HepG2 (cell line): ENCODE data around the gene PROC. TPM values are rescaled to one million over a fixed set of nuclear protein-coding genes. Genes with fewer than 3 reads are reported as not detected.

ENCODE experiments used
- ATAC-seq: fragments of 200-7000 bp; cut with Tn5 transposase; 3 replicates; pipeline ENCODE4 v1.9.1; 2020; ENCODE audit warnings: mild to moderate bottlenecking, moderate library complexity
- BruUV-seq: library from RNA; stranded (reverse); fragments of 400-500 nt; replicated peaks from 2 replicates; lab custom pipeline; 2021; lab: Mats Ljungman, UMichigan
- CTCF ChIA-PET: fragments of 300-600 bp; formaldehyde crosslinking; extraction: SDS; loops from one replicate; lab custom pipeline; 2021; ENCODE audit warnings: low total read pairs, inconsistent platforms, low intra/inter-chr PET ratio; lab: Yijun Ruan, JAX
- POLR2A ChIA-PET: fragments of 350-600 bp; sonication (Branson Sonifier 250); formaldehyde crosslinking; loops from one replicate; lab custom pipeline; 2020; ENCODE audit warnings: antibody characterized with exemption, inconsistent platforms; lab: Yijun Ruan, JAX
- DNase-seq: peaks from one replicate; pipeline ENCODE4 v3.0.0-alpha.2; 2015; ENCODE audit warnings: low spot score
- FAIRE-seq: peaks from 3 replicates; lab custom pipeline; 2011; peaks lifted over from hg19 to GRCh38; lab: Jason Lieb, UNC
- H2AFZ ChIP-seq: one replicate; pipeline ENCODE4 v1.6.1; 2011; ENCODE audit warnings: low read length, inconsistent platforms
- H3K27ac ChIP-seq: fragments of 300-600 bp; 3 replicates; pipeline ENCODE4 v1.8.0; 2011; ENCODE audit warnings: mixed run types, mild to moderate bottlenecking, mixed read lengths, low read length, inconsistent platforms; ENCODE audit not compliant: insufficient read depth; ENCODE audit errors: extremely low read length
- H3K27me3 ChIP-seq, 2 experiments: fragments of 200-600 bp in 1 of 2; 2 replicates in 1 of 2; 3 replicates in 1 of 2; pipeline versions ENCODE4 v1.6.0 to v1.8.0; 2011; ENCODE audit warnings: low read length in 2 of 2, mild to moderate bottlenecking in 2 of 2, moderate library complexity in 2 of 2, inconsistent platforms in 1 of 2; ENCODE audit not compliant: insufficient read depth in 2 of 2, control insufficient read depth in 1 of 2
- H3K36me3 ChIP-seq, 2 experiments: fragments of 200-600 bp in 1 of 2; replicated peaks in 1 of 2; 2 replicates in 1 of 2; 3 replicates in 1 of 2; pipeline versions ENCODE4 v1.5.1 to v1.8.0; 2011; ENCODE audit warnings: low read length in 2 of 2, inconsistent platforms in 1 of 2; ENCODE audit not compliant: insufficient read depth in 2 of 2, control insufficient read depth in 1 of 2
- H3K4me1 ChIP-seq: 2 replicates; pipeline ENCODE4 v1.5.1; 2012; ENCODE audit warnings: low read length, inconsistent platforms; ENCODE audit not compliant: insufficient read depth
- H3K4me2 ChIP-seq: 2 replicates; pipeline ENCODE4 v1.6.0; 2011; ENCODE audit warnings: low read depth, low read length, inconsistent platforms
- H3K4me3 ChIP-seq, 3 experiments: fragments of 200-600 bp in 1 of 3; sonication (generic), shearing (Covaris generic) in 1 of 3; replicated peaks in 1 of 3; 2 replicates each; pipeline ENCODE4 v1.5.1; 2011 to 2016; ENCODE audit warnings: low read length in 3 of 3, inconsistent platforms in 2 of 3, low read depth in 2 of 3, mild to moderate bottlenecking in 2 of 3, control low read depth in 1 of 3, mixed read lengths in 1 of 3; ENCODE audit not compliant: insufficient read depth in 1 of 3
- H3K79me2 ChIP-seq: one replicate; pipeline ENCODE4 v1.6.1; 2011; ENCODE audit warnings: low read length, inconsistent platforms; ENCODE audit not compliant: insufficient read depth
- H3K9ac ChIP-seq: 2 replicates; pipeline ENCODE4 v1.6.0; 2011; ENCODE audit warnings: mild to moderate bottlenecking, low read depth, low read length, inconsistent platforms; ENCODE audit not compliant: insufficient read depth
- H3K9me3 ChIP-seq: 2 replicates; pipeline ENCODE4 v1.5.1; 2012; ENCODE audit warnings: mild to moderate bottlenecking, low read length
- H4K20me1 ChIP-seq: 2 replicates; pipeline ENCODE4 v1.6.0; 2011; ENCODE audit warnings: inconsistent platforms, mild to moderate bottlenecking, low read length, moderate library complexity; ENCODE audit not compliant: insufficient read depth
- MBD4 ChIP-seq: IDR thresholded peaks from 2 replicates; pipeline ENCODE4 v1.6.1; 2012; ENCODE audit warnings: low read length, inconsistent platforms, borderline replicate concordance
- NFRKB ChIP-seq: fragments of 450-650 bp; IDR thresholded peaks from 2 replicates; pipeline ENCODE4 v1.6.1; 2017
- PAX8 ChIP-seq: sonication (generic); formaldehyde crosslinking; IDR thresholded peaks from 2 replicates; pipeline ENCODE4 v1.8.0; 2022; ENCODE audit warnings: mild to moderate bottlenecking, missing genetic modification reagents, borderline replicate concordance
- RXRB ChIP-seq: IDR thresholded peaks from 2 replicates; pipeline ENCODE4 v1.6.1; 2016; ENCODE audit warnings: borderline replicate concordance, missing genetic modification reagents, missing compliant biosample characterization
- SP5 ChIP-seq: IDR thresholded peaks from 2 replicates; pipeline ENCODE4 v1.6.1; 2016; ENCODE audit warnings: low read depth, borderline replicate concordance
- XRCC5 ChIP-seq: fragments of 200-400 bp; formaldehyde crosslinking; optimal IDR thresholded peaks from 2 replicates; pipeline ENCODE3; 2017; ENCODE audit warnings: mild to moderate bottlenecking, low read length
- ZNF605 ChIP-seq: sonication (generic); formaldehyde crosslinking; IDR thresholded peaks from 2 replicates; pipeline ENCODE4 v1.8.0; 2022; ENCODE audit warnings: mild to moderate bottlenecking, missing genetic modification reagents
- ZNF780A ChIP-seq: sonication (generic); formaldehyde crosslinking; IDR thresholded peaks from 2 replicates; pipeline ENCODE4 v1.8.0; 2022; ENCODE audit warnings: mild to moderate bottlenecking, missing genetic modification reagents, moderate library complexity
- ZNF781 ChIP-seq: sonication (generic); formaldehyde crosslinking; IDR thresholded peaks from 2 replicates; pipeline ENCODE4 v1.5.1; 2020; ENCODE audit warnings: borderline replicate concordance, mild to moderate bottlenecking, missing genetic modification reagents; ENCODE audit errors: not compliant biosample characterization
- ZNF816 ChIP-seq: sonication (generic); formaldehyde crosslinking; IDR thresholded peaks from 2 replicates; pipeline ENCODE4 v1.8.0; 2022; ENCODE audit warnings: missing genetic modification reagents, mild to moderate bottlenecking, borderline replicate concordance
- ZNF83 ChIP-seq: sonication (generic); formaldehyde crosslinking; IDR thresholded peaks from 2 replicates; pipeline ENCODE4 v1.4.0; 2020; ENCODE audit warnings: missing genetic modification reagents, mild to moderate bottlenecking, borderline replicate concordance
- WGBS: methylation state at CpG from one replicate; pipeline ENCODE4 v1.1.6; 2017; ENCODE audit warnings: low lambda C conversion rate; 5-methylcytosine and 5-hydroxymethylcytosine counted together
- in situ Hi-C: cut with HindIII; loops from 2 replicates; pipeline ENCODE4 v1.10.0; 2017; ENCODE audit warnings: low pct_unique_long_range_greater_than_20kb; ENCODE audit not compliant: extremely low pct_ligation_motif_present
- intact Hi-C: fragments of 100-400 bp; cut with micrococcal nuclease; formaldehyde crosslinking; loops from one replicate; pipeline ENCODE4 v1.10.0; 2022; ENCODE audit not compliant: unreplicated experiment
- polyA plus RNA-seq, 8 experiments: library from polyadenylated mRNA; depleted of rRNA in 3 of 8; stranded (reverse) in 7 of 8; unstranded in 1 of 8; fragments of >200 nt; fragmentation: Illumina TruSeq in 4 of 8; extraction: Trizol in 4 of 8; gene quantifications; 2 replicates each; pipeline versions ENCODE4 v1.2.1 to v1.2.3, GENCODE V29; 2011 to 2016; ENCODE audit warnings: low read depth in 4 of 8, missing spikeins in 1 of 8, mixed read lengths in 1 of 8; ENCODE audit not compliant: insufficient read depth in 1 of 8
- total RNA-seq, 5 experiments: library from RNA; depleted of rRNA; stranded (reverse); fragments of >200 nt; fragmentation: Illumina TruSeq; extraction: Trizol; gene quantifications; 2 replicates each; pipeline ENCODE4 v1.2.3, GENCODE V29; 2016; ENCODE audit warnings: low read depth in 1 of 5
- TF ChIP-seq, protein P1 (sequence below): sonication (generic); formaldehyde crosslinking; IDR thresholded peaks from 2 replicates; pipeline ENCODE4 v1.9.0; 2022; ENCODE audit warnings: low read depth, missing genetic modification reagents
- TF ChIP-seq, protein P2 (sequence below): sonication (generic); formaldehyde crosslinking; IDR thresholded peaks from 2 replicates; pipeline ENCODE4 v1.4.0; 2020; ENCODE audit warnings: missing genetic modification reagents
- TF ChIP-seq, protein P3 (sequence below): sonication (generic); formaldehyde crosslinking; conservative IDR thresholded peaks from 2 replicates; pipeline ENCODE4 v1.4.0; 2020; ENCODE audit warnings: missing genetic modification reagents
- TF ChIP-seq, protein P4 (sequence below): sonication (generic); formaldehyde crosslinking; IDR thresholded peaks from 2 replicates; pipeline ENCODE4 v1.4.0; 2020; ENCODE audit warnings: mild to moderate bottlenecking, low read depth, missing genetic modification reagents

Gene PROC
- total and polyA plus RNA-seq, 2 of the 13 experiments (the other 11 are each of a cell fraction or from before 2014, with no cell fraction given) = 134 to 185 TPM

DNA sequence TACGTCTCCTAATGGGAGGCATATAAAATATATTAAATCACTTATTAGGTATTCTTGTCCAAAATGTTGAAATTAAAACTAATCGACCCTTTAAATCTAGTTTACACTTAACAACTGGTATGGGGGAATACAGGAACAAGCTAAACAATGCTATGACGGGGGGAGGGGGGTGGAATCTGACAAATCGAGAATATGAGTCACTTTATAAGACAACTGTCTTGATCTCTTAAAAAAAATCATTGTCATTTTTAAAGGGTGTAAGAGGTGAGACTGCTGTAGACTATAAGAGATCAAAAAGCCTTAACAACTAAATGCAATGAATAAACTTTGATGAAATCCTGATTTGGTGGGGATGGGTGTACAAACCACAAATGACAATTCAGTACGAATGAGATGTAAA is 36.5 kb upstream of the PROC start (continued):
- TF ChIP-seq, protein P1, sequence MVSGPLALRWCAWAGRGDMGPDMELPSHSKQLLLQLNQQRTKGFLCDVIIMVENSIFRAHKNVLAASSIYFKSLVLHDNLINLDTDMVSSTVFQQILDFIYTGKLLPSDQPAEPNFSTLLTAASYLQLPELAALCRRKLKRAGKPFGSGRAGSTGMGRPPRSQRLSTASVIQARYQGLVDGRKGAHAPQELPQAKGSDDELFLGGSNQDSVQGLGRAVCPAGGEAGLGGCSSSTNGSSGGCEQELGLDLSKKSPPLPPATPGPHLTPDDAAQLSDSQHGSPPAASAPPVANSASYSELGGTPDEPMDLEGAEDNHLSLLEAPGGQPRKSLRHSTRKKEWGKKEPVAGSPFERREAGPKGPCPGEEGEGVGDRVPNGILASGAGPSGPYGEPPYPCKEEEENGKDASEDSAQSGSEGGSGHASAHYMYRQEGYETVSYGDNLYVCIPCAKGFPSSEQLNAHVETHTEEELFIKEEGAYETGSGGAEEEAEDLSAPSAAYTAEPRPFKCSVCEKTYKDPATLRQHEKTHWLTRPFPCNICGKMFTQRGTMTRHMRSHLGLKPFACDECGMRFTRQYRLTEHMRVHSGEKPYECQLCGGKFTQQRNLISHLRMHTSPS (CRISPR knock-in tag) = no peak

DNA sequence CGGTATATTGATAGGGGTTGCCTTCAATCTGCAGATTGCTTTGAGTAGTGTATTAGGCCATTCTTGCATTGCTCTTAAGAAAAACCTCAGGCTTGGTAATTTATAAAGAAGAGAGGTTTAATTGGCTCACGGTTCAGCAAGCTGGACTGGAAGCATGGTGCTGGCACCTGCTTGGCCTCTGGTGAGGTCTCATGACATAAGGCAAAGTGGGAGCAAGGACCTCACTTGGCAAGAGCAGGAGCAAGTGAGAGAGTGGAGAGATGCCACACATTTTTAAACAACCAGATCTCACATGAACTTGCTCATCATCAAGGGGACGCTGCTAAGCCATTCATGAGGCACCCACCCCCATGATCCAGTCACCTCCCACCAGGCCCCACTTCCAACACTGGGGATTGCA is 35.4 kb upstream of the PROC start:
- in situ Hi-C loops = no loop called here
- Histone ChIP-seq H3K27me3 (no peaks in the 10 kb centered on the region; a peak in 1 of 5 replicates), H3K4me1 (peaks cover 42% of the 10 kb centered on the region), H2AFZ (no peak overlapping the region), H3K27ac (no peak overlapping the region), H4K20me1 (peaks cover 28% of the 10 kb centered on the region), H3K79me2 (peaks cover 92% of the 10 kb centered on the region), H3K9ac (no peak overlapping the region), H3K4me3 (no peak overlapping the region), H3K4me2 (no peak overlapping the region), H3K9me3 (peaks cover 3% of the 10 kb centered on the region; the same call in 1 of the 2 replicates), H3K36me3 (peaks cover 2 to 7% of the 10 kb centered on the region in 2 experiments; a peak in 3 of 5 replicates)
- 94% methylated on average over 3 of the region's 3 CpGs for whole genome bisulfite sequencing
- no peak for DNase-seq
- no TSS peak for BruUV-seq
- TF ChIP-seq NFRKB (no peak), ZNF605 (CRISPR knock-in tag) (no peak), ZNF781 (CRISPR knock-in tag) (no peak), ZNF780A (CRISPR knock-in tag) (no peak), PAX8 (CRISPR knock-in tag) (no peak), MBD4 (no peak), ZNF816 (CRISPR knock-in tag) (no peak), ZNF83 (no peak), XRCC5 (no peak), RXRB (CRISPR knock-in tag) (no peak), SP5 (no peak)
- TF ChIP-seq, protein P2, sequence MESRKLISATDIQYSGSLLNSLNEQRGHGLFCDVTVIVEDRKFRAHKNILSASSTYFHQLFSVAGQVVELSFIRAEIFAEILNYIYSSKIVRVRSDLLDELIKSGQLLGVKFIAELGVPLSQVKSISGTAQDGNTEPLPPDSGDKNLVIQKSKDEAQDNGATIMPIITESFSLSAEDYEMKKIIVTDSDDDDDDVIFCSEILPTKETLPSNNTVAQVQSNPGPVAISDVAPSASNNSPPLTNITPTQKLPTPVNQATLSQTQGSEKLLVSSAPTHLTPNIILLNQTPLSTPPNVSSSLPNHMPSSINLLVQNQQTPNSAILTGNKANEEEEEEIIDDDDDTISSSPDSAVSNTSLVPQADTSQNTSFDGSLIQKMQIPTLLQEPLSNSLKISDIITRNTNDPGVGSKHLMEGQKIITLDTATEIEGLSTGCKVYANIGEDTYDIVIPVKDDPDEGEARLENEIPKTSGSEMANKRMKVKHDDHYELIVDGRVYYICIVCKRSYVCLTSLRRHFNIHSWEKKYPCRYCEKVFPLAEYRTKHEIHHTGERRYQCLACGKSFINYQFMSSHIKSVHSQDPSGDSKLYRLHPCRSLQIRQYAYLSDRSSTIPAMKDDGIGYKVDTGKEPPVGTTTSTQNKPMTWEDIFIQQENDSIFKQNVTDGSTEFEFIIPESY (CRISPR knock-in tag) = no peak
- TF ChIP-seq, protein P3, sequence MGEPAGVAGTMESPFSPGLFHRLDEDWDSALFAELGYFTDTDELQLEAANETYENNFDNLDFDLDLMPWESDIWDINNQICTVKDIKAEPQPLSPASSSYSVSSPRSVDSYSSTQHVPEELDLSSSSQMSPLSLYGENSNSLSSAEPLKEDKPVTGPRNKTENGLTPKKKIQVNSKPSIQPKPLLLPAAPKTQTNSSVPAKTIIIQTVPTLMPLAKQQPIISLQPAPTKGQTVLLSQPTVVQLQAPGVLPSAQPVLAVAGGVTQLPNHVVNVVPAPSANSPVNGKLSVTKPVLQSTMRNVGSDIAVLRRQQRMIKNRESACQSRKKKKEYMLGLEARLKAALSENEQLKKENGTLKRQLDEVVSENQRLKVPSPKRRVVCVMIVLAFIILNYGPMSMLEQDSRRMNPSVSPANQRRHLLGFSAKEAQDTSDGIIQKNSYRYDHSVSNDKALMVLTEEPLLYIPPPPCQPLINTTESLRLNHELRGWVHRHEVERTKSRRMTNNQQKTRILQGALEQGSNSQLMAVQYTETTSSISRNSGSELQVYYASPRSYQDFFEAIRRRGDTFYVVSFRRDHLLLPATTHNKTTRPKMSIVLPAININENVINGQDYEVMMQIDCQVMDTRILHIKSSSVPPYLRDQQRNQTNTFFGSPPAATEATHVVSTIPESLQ (CRISPR knock-in tag) = no peak
- TF ChIP-seq, protein P4, sequence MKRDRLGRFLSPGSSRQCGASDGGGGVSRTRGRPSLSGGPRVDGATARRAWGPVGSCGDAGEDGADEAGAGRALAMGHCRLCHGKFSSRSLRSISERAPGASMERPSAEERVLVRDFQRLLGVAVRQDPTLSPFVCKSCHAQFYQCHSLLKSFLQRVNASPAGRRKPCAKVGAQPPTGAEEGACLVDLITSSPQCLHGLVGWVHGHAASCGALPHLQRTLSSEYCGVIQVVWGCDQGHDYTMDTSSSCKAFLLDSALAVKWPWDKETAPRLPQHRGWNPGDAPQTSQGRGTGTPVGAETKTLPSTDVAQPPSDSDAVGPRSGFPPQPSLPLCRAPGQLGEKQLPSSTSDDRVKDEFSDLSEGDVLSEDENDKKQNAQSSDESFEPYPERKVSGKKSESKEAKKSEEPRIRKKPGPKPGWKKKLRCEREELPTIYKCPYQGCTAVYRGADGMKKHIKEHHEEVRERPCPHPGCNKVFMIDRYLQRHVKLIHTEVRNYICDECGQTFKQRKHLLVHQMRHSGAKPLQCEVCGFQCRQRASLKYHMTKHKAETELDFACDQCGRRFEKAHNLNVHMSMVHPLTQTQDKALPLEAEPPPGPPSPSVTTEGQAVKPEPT = no peak
- intact Hi-C loops = loop anchor here (2.0 kb wide), 1 partner anchor 24 kb away; no protein-coding TSS in a partner anchor
- CTCF ChIA-PET = no interaction called here
- ATAC-seq = no peak
- POLR2A ChIA-PET = no interaction called here
- no peak for FAIRE-seq
